ENCODE results near the gene MYO18A. TPM values are rescaled to one million over a fixed set of nuclear protein-coding genes. Genes with fewer than 3 reads are reported as not detected.

The MYO18A gene
- polyA plus RNA-seq, 2 donors, result 39.1 to 86.4 TPM

DNA sequence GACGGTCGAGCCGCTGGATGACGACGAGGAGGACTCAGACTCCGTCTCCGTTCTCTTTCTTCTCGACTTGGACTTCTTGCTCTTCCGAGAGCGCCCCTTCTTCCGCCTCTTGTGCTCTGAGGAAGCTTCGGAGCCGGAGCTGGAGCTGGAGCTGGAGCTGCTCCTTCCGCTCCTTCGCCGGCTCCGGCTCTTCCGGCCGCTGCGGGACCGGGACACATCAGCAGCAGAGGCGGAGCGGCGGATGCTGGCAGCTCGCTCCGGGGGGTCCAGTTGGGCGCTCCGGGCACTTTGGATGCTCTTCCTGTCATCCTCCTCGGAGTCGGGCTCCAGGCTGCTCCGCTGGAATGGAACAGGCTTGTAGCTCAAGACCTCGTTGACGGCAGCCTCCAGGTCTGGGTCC, 100.3 kb downstream of the MYO18A start:
- H3K4me1 ChIP-seq (ENCODE audit: control insufficient read depth in 2 of 2, insufficient read depth in 2 of 2, low read length in 1 of 2), result peaks cover 0 to 5% of the 10 kb centered on the region in 2 donors
- no peaks in the 10 kb centered on the region for H3K27me3 ChIP-seq (ENCODE audit: control insufficient read depth in 1 of 2, insufficient read depth in 2 of 2, low read length in 2 of 2)
- H3K36me3 ChIP-seq (ENCODE audit: control insufficient read depth in 2 of 2, insufficient read depth in 2 of 2, low read length in 1 of 2), result peaks cover 15 to 58% of the 10 kb centered on the region in 2 donors
- H3K9me3 ChIP-seq (ENCODE audit: control insufficient read depth in 2 of 2, insufficient read depth in 1 of 2, low read depth in 1 of 2, low read length in 1 of 2), result no peaks in the 10 kb centered on the region
- no peak overlapping the region for H3K27ac ChIP-seq (ENCODE audit: low read depth in 2 of 2, low read length in 1 of 2)
- H3K4me3 ChIP-seq (ENCODE audit: low read depth in 1 of 2, low read length in 2 of 2), result no peak overlapping the region
- WGBS, 2 donors, result 96 to 97% methylated on average over 33 of the region's 33 CpGs

DNA sequence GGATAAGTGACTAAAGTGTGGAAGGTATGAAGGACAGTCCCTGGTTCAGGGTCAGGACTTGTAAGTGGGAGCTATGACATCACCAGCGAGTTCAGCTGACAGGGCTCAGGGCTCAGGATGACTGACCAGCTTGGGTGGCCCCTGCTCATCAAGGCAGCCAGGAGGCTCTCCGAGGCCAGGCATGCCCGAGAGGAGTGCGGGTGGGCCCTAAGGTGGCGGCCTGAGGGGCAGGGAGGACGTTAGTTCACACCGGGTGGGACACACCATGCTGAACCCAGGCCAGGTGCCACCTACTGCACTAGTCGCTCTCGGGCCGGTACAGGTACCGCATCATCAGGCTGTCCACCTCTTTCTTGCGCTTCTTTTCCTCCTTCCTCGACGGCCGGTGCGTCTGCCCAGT, 100.8 kb downstream of the MYO18A start:
- Histone ChIP-seq H3K4me1 (ENCODE audit: control insufficient read depth in 2 of 2, insufficient read depth in 2 of 2, low read length in 1 of 2) (peaks cover 0 to 5% of the 10 kb centered on the region in 2 donors), H3K4me3 (ENCODE audit: low read depth in 1 of 2, low read length in 2 of 2) (no peak overlapping the region), H3K9me3 (ENCODE audit: control insufficient read depth in 2 of 2, insufficient read depth in 1 of 2, low read depth in 1 of 2, low read length in 1 of 2) (no peaks in the 10 kb centered on the region), H3K27me3 (ENCODE audit: control insufficient read depth in 1 of 2, insufficient read depth in 2 of 2, low read length in 2 of 2) (no peaks in the 10 kb centered on the region), H3K27ac (ENCODE audit: low read depth in 2 of 2, low read length in 1 of 2) (no peak overlapping the region), H3K36me3 (ENCODE audit: control insufficient read depth in 2 of 2, insufficient read depth in 2 of 2, low read length in 1 of 2) (peaks cover 15 to 58% of the 10 kb centered on the region in 2 donors)
- 92 to 93% methylated on average over 16 of the region's 16 CpGs for WGBS, 2 donors

GRCh38 chr17:29078183-29079045, 101.8 kb downstream of the MYO18A start:
- Histone ChIP-seq H3K27me3 (ENCODE audit: control insufficient read depth in 1 of 2, insufficient read depth in 2 of 2, low read length in 2 of 2) (no peaks in the 10 kb centered on the region), H3K9me3 (ENCODE audit: control insufficient read depth in 2 of 2, insufficient read depth in 1 of 2, low read depth in 1 of 2, low read length in 1 of 2) (no peaks in the 10 kb centered on the region), H3K27ac (ENCODE audit: low read depth in 2 of 2, low read length in 1 of 2) (peak overlapping the region in 1 of 2 donors; percentile 15), H3K36me3 (ENCODE audit: control insufficient read depth in 2 of 2, insufficient read depth in 2 of 2, low read length in 1 of 2) (peaks cover 15 to 57% of the 10 kb centered on the region in 2 donors), H3K4me3 (ENCODE audit: low read depth in 1 of 2, low read length in 2 of 2) (no peak overlapping the region), H3K4me1 (ENCODE audit: control insufficient read depth in 2 of 2, insufficient read depth in 2 of 2, low read length in 1 of 2) (peaks cover 0 to 5% of the 10 kb centered on the region in 2 donors)
- WGBS, 2 donors, result 63 to 73% methylated on average over 9 of the region's 9 CpGs

GRCh38 chr17:29077320-29077719, 102.9 kb downstream of the MYO18A start:
- 89 to 90% methylated on average over 7 of the region's 7 CpGs for WGBS, 2 donors
- Histone ChIP-seq H3K36me3 (ENCODE audit: control insufficient read depth in 2 of 2, insufficient read depth in 2 of 2, low read length in 1 of 2) (peaks cover 15 to 50% of the 10 kb centered on the region in 2 donors), H3K9me3 (ENCODE audit: control insufficient read depth in 2 of 2, insufficient read depth in 1 of 2, low read depth in 1 of 2, low read length in 1 of 2) (no peaks in the 10 kb centered on the region), H3K27me3 (ENCODE audit: control insufficient read depth in 1 of 2, insufficient read depth in 2 of 2, low read length in 2 of 2) (no peaks in the 10 kb centered on the region), H3K4me3 (ENCODE audit: low read depth in 1 of 2, low read length in 2 of 2) (no peak overlapping the region), H3K27ac (ENCODE audit: low read depth in 2 of 2, low read length in 1 of 2) (no peak overlapping the region), H3K4me1 (ENCODE audit: control insufficient read depth in 2 of 2, insufficient read depth in 2 of 2, low read length in 1 of 2) (peaks cover 0 to 5% of the 10 kb centered on the region in 2 donors)

DNA sequence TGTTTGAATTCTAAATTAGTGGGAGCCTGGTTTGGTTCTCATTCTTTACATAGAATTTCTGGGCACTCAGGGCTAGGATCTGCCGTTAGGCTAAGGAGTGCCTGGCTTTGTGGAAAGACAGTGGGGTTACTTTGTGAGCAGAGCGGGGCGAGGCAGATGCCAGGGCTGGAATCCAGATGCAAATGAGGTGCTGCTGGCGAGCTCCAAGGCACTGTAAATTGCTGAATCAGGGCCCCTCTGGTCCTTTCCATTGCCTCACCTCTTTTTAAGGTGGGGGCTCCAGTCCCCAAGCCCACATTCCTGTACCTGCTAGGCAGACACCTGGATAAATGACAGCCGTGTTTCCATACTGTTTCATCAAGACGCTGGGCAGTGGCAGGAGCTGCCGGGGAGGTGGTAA, 103.5 kb downstream of the MYO18A start:
- no peaks in the 10 kb centered on the region for H3K9me3 ChIP-seq (ENCODE audit: control insufficient read depth in 2 of 2, insufficient read depth in 1 of 2, low read depth in 1 of 2, low read length in 1 of 2)
- peaks cover 0 to 5% of the 10 kb centered on the region in 2 donors for H3K4me1 ChIP-seq (ENCODE audit: control insufficient read depth in 2 of 2, insufficient read depth in 2 of 2, low read length in 1 of 2)
- H3K27ac ChIP-seq (ENCODE audit: low read depth in 2 of 2, low read length in 1 of 2), result no peak overlapping the region
- H3K36me3 ChIP-seq (ENCODE audit: control insufficient read depth in 2 of 2, insufficient read depth in 2 of 2, low read length in 1 of 2), result peaks cover 12 to 45% of the 10 kb centered on the region in 2 donors
- no peaks in the 10 kb centered on the region for H3K27me3 ChIP-seq (ENCODE audit: control insufficient read depth in 1 of 2, insufficient read depth in 2 of 2, low read length in 2 of 2)
- H3K4me3 ChIP-seq (ENCODE audit: low read depth in 1 of 2, low read length in 2 of 2), result no peak overlapping the region
- 60 to 64% methylated on average over 7 of the region's 7 CpGs for WGBS, 2 donors

DNA sequence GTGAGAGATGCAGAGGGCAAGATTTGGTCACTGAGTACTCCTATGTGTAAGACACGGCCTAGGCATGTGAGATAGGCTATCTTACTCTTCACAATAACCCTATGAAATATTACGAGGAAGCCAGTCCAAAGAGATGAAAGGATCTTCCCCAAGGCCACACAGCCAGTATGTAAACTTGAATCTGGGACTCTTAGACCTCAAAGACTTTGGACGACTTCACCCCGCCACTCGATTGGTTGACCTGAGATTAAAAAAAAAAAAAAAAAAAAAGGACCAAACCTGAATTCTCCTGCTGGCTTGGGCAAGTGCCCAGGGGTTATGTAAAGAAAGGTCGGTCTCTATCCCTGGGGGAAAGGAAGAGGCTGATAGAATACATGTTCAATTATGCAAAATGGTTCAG, 104.1 kb downstream of the MYO18A start:
- Histone ChIP-seq H3K27me3 (ENCODE audit: control insufficient read depth in 1 of 2, insufficient read depth in 2 of 2, low read length in 2 of 2) (no peaks in the 10 kb centered on the region), H3K27ac (ENCODE audit: low read depth in 2 of 2, low read length in 1 of 2) (no peak overlapping the region), H3K4me1 (ENCODE audit: control insufficient read depth in 2 of 2, insufficient read depth in 2 of 2, low read length in 1 of 2) (peaks cover 0 to 5% of the 10 kb centered on the region in 2 donors), H3K4me3 (ENCODE audit: low read depth in 1 of 2, low read length in 2 of 2) (no peak overlapping the region), H3K9me3 (ENCODE audit: control insufficient read depth in 2 of 2, insufficient read depth in 1 of 2, low read depth in 1 of 2, low read length in 1 of 2) (no peaks in the 10 kb centered on the region), H3K36me3 (ENCODE audit: control insufficient read depth in 2 of 2, insufficient read depth in 2 of 2, low read length in 1 of 2) (peaks cover 12 to 39% of the 10 kb centered on the region in 2 donors)
- 77 to 79% methylated on average over 6 of the region's 6 CpGs for WGBS, 2 donors

DNA sequence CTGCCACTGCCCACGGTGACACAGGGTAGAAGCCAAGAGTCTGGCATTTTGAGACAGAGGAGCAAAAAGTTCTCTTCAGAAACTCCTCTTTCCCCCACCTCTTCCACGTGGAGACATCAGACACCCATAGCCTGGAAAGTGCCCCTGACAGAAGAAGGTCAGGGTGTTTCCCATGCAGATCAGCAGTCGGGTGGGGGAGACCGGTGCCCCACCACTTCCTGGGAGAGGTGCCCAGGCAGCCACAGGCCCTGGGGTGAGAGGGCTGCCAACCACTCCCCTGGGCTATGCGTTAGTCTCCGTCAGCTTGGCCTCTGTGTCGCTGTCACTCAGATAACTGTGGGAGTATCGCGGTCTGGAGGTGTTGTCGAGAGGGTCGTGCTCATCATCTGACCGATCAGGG, 105.7 kb downstream of the MYO18A start:
- 84% methylated on average over 12 of the region's 12 CpGs for WGBS, 2 donors
- Histone ChIP-seq H3K36me3 (ENCODE audit: control insufficient read depth in 2 of 2, insufficient read depth in 2 of 2, low read length in 1 of 2) (peaks cover 6 to 26% of the 10 kb centered on the region in 2 donors), H3K4me3 (ENCODE audit: low read depth in 1 of 2, low read length in 2 of 2) (no peak overlapping the region), H3K27me3 (ENCODE audit: control insufficient read depth in 1 of 2, insufficient read depth in 2 of 2, low read length in 2 of 2) (no peaks in the 10 kb centered on the region), H3K4me1 (ENCODE audit: control insufficient read depth in 2 of 2, insufficient read depth in 2 of 2, low read length in 1 of 2) (peaks cover 5 to 6% of the 10 kb centered on the region in 2 donors), H3K9me3 (ENCODE audit: control insufficient read depth in 2 of 2, insufficient read depth in 1 of 2, low read depth in 1 of 2, low read length in 1 of 2) (no peaks in the 10 kb centered on the region), H3K27ac (ENCODE audit: low read depth in 2 of 2, low read length in 1 of 2) (no peak overlapping the region)

GRCh38 chr17:29073520-29073919, 106.7 kb downstream of the MYO18A start:
- H3K9me3 ChIP-seq (ENCODE audit: control insufficient read depth in 2 of 2, insufficient read depth in 1 of 2, low read depth in 1 of 2, low read length in 1 of 2), result no peaks in the 10 kb centered on the region
- no peak overlapping the region for H3K4me3 ChIP-seq (ENCODE audit: low read depth in 1 of 2, low read length in 2 of 2)
- no peak overlapping the region for H3K27ac ChIP-seq (ENCODE audit: low read depth in 2 of 2, low read length in 1 of 2)
- WGBS, 2 donors, result 80 to 82% methylated on average over 4 of the region's 4 CpGs
- peaks cover 6 to 19% of the 10 kb centered on the region in 2 donors for H3K36me3 ChIP-seq (ENCODE audit: control insufficient read depth in 2 of 2, insufficient read depth in 2 of 2, low read length in 1 of 2)
- peaks cover 2 to 6% of the 10 kb centered on the region in 2 donors for H3K4me1 ChIP-seq (ENCODE audit: control insufficient read depth in 2 of 2, insufficient read depth in 2 of 2, low read length in 1 of 2)
- no peaks in the 10 kb centered on the region for H3K27me3 ChIP-seq (ENCODE audit: control insufficient read depth in 1 of 2, insufficient read depth in 2 of 2, low read length in 2 of 2)

DNA sequence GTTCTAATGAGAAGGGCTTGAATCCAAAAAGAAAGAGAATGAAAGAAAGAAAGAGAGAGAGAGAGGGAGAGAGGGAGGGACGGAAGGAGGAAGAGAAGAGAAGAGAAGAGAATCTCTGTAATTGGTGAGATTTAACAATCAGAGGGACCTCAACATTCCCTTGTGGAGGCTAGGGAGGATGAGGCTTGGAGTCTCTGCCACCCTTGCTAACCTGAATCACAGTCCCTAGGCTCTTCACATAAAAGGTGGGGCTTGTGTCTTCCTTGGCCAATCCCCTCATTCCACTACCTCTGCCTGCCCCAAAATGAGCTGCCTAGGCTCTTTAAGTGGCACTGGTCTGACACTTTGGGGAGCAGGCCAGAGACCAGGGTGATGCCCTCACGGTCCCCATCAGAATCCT, 107.2 kb downstream of the MYO18A start:
- no peak overlapping the region for H3K4me3 ChIP-seq (ENCODE audit: low read depth in 1 of 2, low read length in 2 of 2)
- peaks cover 0 to 6% of the 10 kb centered on the region in 2 donors for H3K4me1 ChIP-seq (ENCODE audit: control insufficient read depth in 2 of 2, insufficient read depth in 2 of 2, low read length in 1 of 2)
- no peak overlapping the region for H3K27ac ChIP-seq (ENCODE audit: low read depth in 2 of 2, low read length in 1 of 2)
- peaks cover 6 to 19% of the 10 kb centered on the region in 2 donors for H3K36me3 ChIP-seq (ENCODE audit: control insufficient read depth in 2 of 2, insufficient read depth in 2 of 2, low read length in 1 of 2)
- WGBS, 2 donors, result 74 to 79% methylated on average over 2 of the region's 2 CpGs
- no peaks in the 10 kb centered on the region for H3K27me3 ChIP-seq (ENCODE audit: control insufficient read depth in 1 of 2, insufficient read depth in 2 of 2, low read length in 2 of 2)
- no peaks in the 10 kb centered on the region for H3K9me3 ChIP-seq (ENCODE audit: control insufficient read depth in 2 of 2, insufficient read depth in 1 of 2, low read depth in 1 of 2, low read length in 1 of 2)

- H3K9me3 ChIP-seq (ENCODE audit: control insufficient read depth in 2 of 2, insufficient read depth in 1 of 2, low read depth in 1 of 2, low read length in 1 of 2), result no peaks in the 10 kb centered on the region
- H3K36me3 ChIP-seq (ENCODE audit: control insufficient read depth in 2 of 2, insufficient read depth in 2 of 2, low read length in 1 of 2), result peaks cover 3 to 13% of the 10 kb centered on the region in 2 donors
- no peaks in the 10 kb centered on the region for H3K27me3 ChIP-seq (ENCODE audit: control insufficient read depth in 1 of 2, insufficient read depth in 2 of 2, low read length in 2 of 2)
- WGBS, 2 donors, result 97% methylated on average over 1 of the region's 1 CpG
- H3K4me1 ChIP-seq (ENCODE audit: control insufficient read depth in 2 of 2, insufficient read depth in 2 of 2, low read length in 1 of 2), result peaks cover 0 to 6% of the 10 kb centered on the region in 2 donors
- H3K27ac ChIP-seq (ENCODE audit: low read depth in 2 of 2, low read length in 1 of 2), result no peak overlapping the region
- no peak overlapping the region for H3K4me3 ChIP-seq (ENCODE audit: low read depth in 1 of 2, low read length in 2 of 2)
Measured at GRCh38 chr17:29071303-29071702, 108.9 kb downstream of the MYO18A start.

Data from esophagus (tissue), 2 donors.